Osteoblast (primary cell): ENCODE data around the gene HDAC4. TPM values are rescaled to one million over a fixed set of nuclear protein-coding genes. Genes with fewer than 3 reads are reported as not detected.

ENCODE experiments used
- DNase-seq: peaks from one replicate; pipeline ENCODE4 v3.0.0; 2011; ENCODE audit warnings: low spot score, mixed read lengths; ENCODE audit not compliant: insufficient read length; ENCODE audit errors: missing footprints
- H2AFZ ChIP-seq: 2 replicates; pipeline ENCODE4 v1.6.0; 2011; ENCODE audit warnings: mild to moderate bottlenecking, low read length
- H3K27ac ChIP-seq: 2 replicates; pipeline ENCODE4 v1.5.1; 2011; ENCODE audit warnings: mild to moderate bottlenecking, low read depth, low read length, moderate library complexity
- H3K27me3 ChIP-seq: 2 replicates; pipeline ENCODE4 v1.6.0; 2012; ENCODE audit warnings: mild to moderate bottlenecking, control low read depth, inconsistent platforms, low read length, moderate library complexity; ENCODE audit not compliant: insufficient read depth
- H3K36me3 ChIP-seq: 2 replicates; pipeline ENCODE4 v1.5.1; 2011; ENCODE audit warnings: mild to moderate bottlenecking, low read length, control low read depth, moderate library complexity; ENCODE audit not compliant: insufficient read depth
- H3K4me1 ChIP-seq: 2 replicates; pipeline ENCODE4 v1.5.1; 2011; ENCODE audit warnings: mild to moderate bottlenecking, low read length, control low read depth, moderate library complexity; ENCODE audit not compliant: insufficient read depth
- H3K4me2 ChIP-seq: 2 replicates; pipeline ENCODE4 v1.6.0; 2011; ENCODE audit warnings: mild to moderate bottlenecking, low read length; ENCODE audit not compliant: insufficient read depth
- H3K4me3 ChIP-seq: fragments of 200-600 bp; sonication (generic); 3 replicates; pipeline ENCODE4 v1.5.1; 2012; ENCODE audit warnings: mild to moderate bottlenecking, low read length, inconsistent platforms; ENCODE audit not compliant: insufficient read depth
- H3K79me2 ChIP-seq: 2 replicates; pipeline ENCODE4 v1.6.0; 2012; ENCODE audit warnings: mild to moderate bottlenecking, low read length, control low read depth, inconsistent platforms; ENCODE audit not compliant: insufficient read depth
- H3K9me3 ChIP-seq: 2 replicates; pipeline ENCODE4 v1.5.1; 2011; ENCODE audit warnings: low read depth, low read length, control low read depth
- H4K20me1 ChIP-seq: 2 replicates; pipeline ENCODE4 v1.6.0; 2012; ENCODE audit warnings: mild to moderate bottlenecking, low read length, control low read depth; ENCODE audit not compliant: insufficient read depth
- CTCF ChIP-seq: IDR thresholded peaks from 2 replicates; pipeline ENCODE4 v1.5.1; 2011; ENCODE audit warnings: mild to moderate bottlenecking, low read depth, low read length, moderate library complexity; ENCODE audit errors: extremely low read depth
- total RNA-seq: library from RNA; depleted of rRNA; stranded (reverse); fragments of >200 nt; gene quantifications from 2 replicates; pipeline ENCODE4 v1.2.3, GENCODE V29; 2012

Gene HDAC4
- total RNA-seq, 1 donor = 30.8 TPM

GRCh38 chr2:239202836-239203235, 198.0 kb downstream of the HDAC4 start:
- Histone ChIP-seq H3K4me1 (no peaks in the 10 kb centered on the region), H4K20me1 (peaks cover 8% of the 10 kb centered on the region), H3K27ac (no peak overlapping the region), H3K36me3 (no peaks in the 10 kb centered on the region), H3K9me3 (no peaks in the 10 kb centered on the region), H3K4me2 (no peak overlapping the region), H3K27me3 (no peaks in the 10 kb centered on the region), H3K4me3 (no peak overlapping the region), H2AFZ (no peak overlapping the region), H3K79me2 (peaks cover 2% of the 10 kb centered on the region)
- no peak for DNase-seq
- TF ChIP-seq CTCF = no peak

GRCh38 chr2:239202343-239202742, 198.5 kb downstream of the HDAC4 start:
- no peaks in the 10 kb centered on the region for H3K36me3 ChIP-seq
- DNase-seq = peak; percentile 62

DNA sequence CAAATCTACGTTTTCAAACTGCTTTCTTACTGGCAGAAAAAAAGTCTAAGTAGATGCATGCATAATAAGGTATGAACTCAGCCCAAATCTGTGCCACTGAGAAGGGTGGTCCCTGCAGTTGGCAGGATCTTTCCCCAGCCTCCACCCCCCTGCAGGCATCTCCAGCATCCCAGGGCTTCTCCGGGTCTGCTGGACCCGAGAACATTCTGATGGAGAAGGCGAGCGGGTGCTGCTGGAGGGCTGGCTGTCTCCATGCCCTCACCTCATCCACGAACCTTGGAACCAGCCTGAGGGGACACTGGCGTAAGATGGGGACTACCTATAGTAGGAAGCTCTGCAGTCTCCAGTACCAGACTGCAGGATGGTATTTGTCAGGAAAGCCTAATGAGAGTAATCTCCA, 198.9 kb downstream of the HDAC4 start:
- DNase-seq = no peak
- H2AFZ ChIP-seq = no peak overlapping the region
- H3K4me3 ChIP-seq = no peak overlapping the region
- no peak overlapping the region for H3K4me2 ChIP-seq
- H3K27ac ChIP-seq = no peak overlapping the region
- H3K27me3 ChIP-seq = no peaks in the 10 kb centered on the region
- TF ChIP-seq CTCF = no peak
- H3K36me3 ChIP-seq = peaks cover 3% of the 10 kb centered on the region
- H3K4me1 ChIP-seq = no peaks in the 10 kb centered on the region
- H3K9me3 ChIP-seq = no peaks in the 10 kb centered on the region
- peaks cover 2% of the 10 kb centered on the region for H3K79me2 ChIP-seq
- H4K20me1 ChIP-seq = peaks cover 8% of the 10 kb centered on the region

More at GRCh38 chr2:239202343-239202742, 198.5 kb downstream of the HDAC4 start:
- peaks cover 2% of the 10 kb centered on the region for H3K79me2 ChIP-seq
- H4K20me1 ChIP-seq = peaks cover 8% of the 10 kb centered on the region
- H3K4me3 ChIP-seq = no peak overlapping the region
- H3K4me1 ChIP-seq = no peaks in the 10 kb centered on the region
- H2AFZ ChIP-seq = no peak overlapping the region
- no peaks in the 10 kb centered on the region for H3K9me3 ChIP-seq
- H3K27ac ChIP-seq = no peak overlapping the region
- no peak overlapping the region for H3K4me2 ChIP-seq
- TF ChIP-seq CTCF = no peak
- no peaks in the 10 kb centered on the region for H3K27me3 ChIP-seq

DNA sequence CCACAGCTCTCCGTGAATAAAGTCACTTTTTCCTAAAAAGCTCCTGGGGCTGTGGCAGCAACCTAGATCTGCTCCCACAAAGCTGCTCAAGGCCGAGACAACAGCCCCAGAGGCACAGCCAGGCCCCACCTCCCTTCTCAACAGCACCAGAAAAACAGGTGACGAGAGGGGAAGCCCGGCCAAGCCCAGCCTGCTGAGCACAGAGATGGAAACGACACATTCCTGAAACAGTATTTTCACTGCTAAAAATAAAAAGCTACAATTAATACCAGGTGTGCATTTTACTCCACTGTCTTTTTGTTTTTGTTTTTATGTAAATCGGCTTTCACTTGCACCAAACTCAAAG, 199.3 kb downstream of the HDAC4 start:
- Histone ChIP-seq H4K20me1 (peaks cover 8% of the 10 kb centered on the region), H3K27ac (no peak overlapping the region), H3K4me1 (no peaks in the 10 kb centered on the region), H3K9me3 (no peaks in the 10 kb centered on the region), H3K27me3 (no peaks in the 10 kb centered on the region), H3K4me2 (no peak overlapping the region), H3K79me2 (peaks cover under 1% of the 10 kb centered on the region), H2AFZ (no peak overlapping the region), H3K4me3 (no peak overlapping the region), H3K36me3 (peaks cover 4% of the 10 kb centered on the region)
- no peak for DNase-seq
- no peak for TF ChIP-seq CTCF
